ENCODE measurements around the gene AGPS. TPM values are rescaled to one million over a fixed set of nuclear protein-coding genes. Genes with fewer than 3 reads are reported as not detected.

AGPS gene
- total and polyA plus RNA-seq, 10 of the 15 experiments (the other 5 are each of a cell fraction or from before 2014, with no cell fraction given): 7.9 to 54.2 (median 38.7) TPM

GRCh38 chr2:177352441-177353186, 40.0 kb upstream of the AGPS start:
- WGBS (ENCODE audit: insufficient coverage, insufficient replicate concordance, low lambda C conversion rate, missing lambda C conversion rate): 41% methylated on average over 4 of the region's 4 CpGs
- ChIA-PET POLR2A (interaction anchor here (0.6 to 0.9 kb wide), 2 partner anchors 39 to 399 kb away, joined by 3 read pairs; partner anchors contain the start of gene AGPS), SMC1A (ENCODE audit: uncharacterized antibody, unreplicated experiment) (interaction anchor here (1.1 to 2.0 kb wide), 2 partner anchors 13 to 33 kb away, joined by 3 to 5 read pairs; no protein-coding TSS in a partner anchor), RAD21 (ENCODE audit: unreplicated experiment) (interaction anchor here (2.5 kb wide), 1 partner anchor 63 kb away, joined by 6 read pairs; no protein-coding TSS in a partner anchor), CTCF (interaction anchor here (0.5 to 1.1 kb wide), 3 partner anchors 17 to 1599 kb away, joined by 3 to 5 read pairs (median 3); no protein-coding TSS in a partner anchor)
- Histone ChIP-seq H3K4me3 (no peak overlapping the region), H4K20me1 (ENCODE audit: control insufficient read depth, insufficient read depth) (no peaks in the 10 kb centered on the region), H3K4me2 (ENCODE audit: control insufficient read depth, insufficient read depth) (no peak overlapping the region), H3K9me3 (replicated peaks; ENCODE audit: control insufficient read depth, insufficient read depth, low read length) (no peaks in the 10 kb centered on the region), H3K27me3 (replicated peaks in 1 of 2; ENCODE audit: control insufficient read depth in 2 of 2, insufficient read depth in 2 of 2, low read length in 1 of 2) (no peaks in the 10 kb centered on the region), H2AFZ (ENCODE audit: control insufficient read depth, low read depth, low read length) (peak overlapping the region; percentile 24; the same call in 1 of the 2 replicates), H3K27ac (ENCODE audit: control insufficient read depth, insufficient read depth) (no peak overlapping the region), H3K79me2 (ENCODE audit: control insufficient read depth, insufficient read depth, low read length) (no peaks in the 10 kb centered on the region), H3K9ac (ENCODE audit: control insufficient read depth, insufficient read depth, low read length) (no peak overlapping the region), H3K36me3 (ENCODE audit: control insufficient read depth in 2 of 2, insufficient read depth in 2 of 2, low read length in 1 of 2) (no peaks in the 10 kb centered on the region), H3K4me1 (ENCODE audit: control insufficient read depth, insufficient read depth, low read length) (peaks cover 9% of the 10 kb centered on the region)
- intact Hi-C loops (cut with micrococcal nuclease; ENCODE audit: unreplicated experiment): no loop called here
- no TSS peak for BruUV-seq (replicated peaks)
- in situ Hi-C loops (cut with MboI): no loop called here
- ATAC-seq (peak; percentile 35), DNase-seq (ENCODE audit: low read depth, low spot score) (no peak), FAIRE-seq (no peak)
- TF ChIP-seq BCL11A (IDR thresholded peaks at IDR 0.05; ENCODE audit: low read depth, low read length): no peak
- TF ChIP-seq POLR2AphosphoS5 (IDR thresholded peaks at IDR 0.05; ENCODE audit: low read length): no peak
- TF ChIP-seq CBX5 (IDR thresholded peaks at IDR 0.05; ENCODE audit: low read depth): no peak
- TF ChIP-seq WRNIP1 (IDR thresholded peaks at IDR 0.05; ENCODE audit: borderline replicate concordance, low read depth, low read length): no peak
- no peak for TF ChIP-seq MYC (IDR thresholded peaks at IDR 0.05; ENCODE audit: insufficient read depth, insufficient read length, insufficient replicate concordance, low read length, severe bottlenecking)
- TF ChIP-seq USF2 (IDR thresholded peaks at IDR 0.05; ENCODE audit: borderline replicate concordance, low read depth, low read length): no peak
- no peak for TF ChIP-seq KLF5 (IDR thresholded peaks at IDR 0.05; ENCODE audit: partially characterized antibody)
- no peak for TF ChIP-seq ESRRA (IDR thresholded peaks at IDR 0.05; ENCODE audit: low read length)
- no peak for TF ChIP-seq SMAD5 (IDR thresholded peaks at IDR 0.05; ENCODE audit: low read depth)
- TF ChIP-seq MTA3 (IDR thresholded peaks at IDR 0.05; ENCODE audit: borderline replicate concordance, low read length): no peak
- TF ChIP-seq NFIC (IDR thresholded peaks at IDR 0.05; ENCODE audit: low read depth, low read length): no peak
- TF ChIP-seq HSF1 (IDR thresholded peaks at IDR 0.05; ENCODE audit: low read depth, low read length): no peak
- TF ChIP-seq MXI1 (IDR thresholded peaks at IDR 0.05; ENCODE audit: low read depth, low read length): no peak
- no peak for TF ChIP-seq SRF (IDR thresholded peaks at IDR 0.05; ENCODE audit: low read depth in 2 of 2, low read length in 2 of 2)
- no peak for TF ChIP-seq ETV6 (conservative IDR thresholded peaks at IDR 0.05 in 1 of 2, IDR thresholded peaks at IDR 0.05 in 1 of 2; ENCODE audit: borderline replicate concordance in 1 of 2, low read depth in 1 of 2)
- no peak for TF ChIP-seq USF1 (IDR thresholded peaks at IDR 0.05; ENCODE audit: borderline replicate concordance, extremely low read length, insufficient read depth, low read depth, low read length)
- no peak for TF ChIP-seq YBX1 (IDR thresholded peaks at IDR 0.05)
